Mesothelial cell of epicardium (in vitro differentiated cells): ENCODE data around the gene TBX21. TPM values are rescaled to one million over a fixed set of nuclear protein-coding genes. Genes with fewer than 3 reads are reported as not detected.

Source experiments
- DNase-seq, 2 experiments: peaks; one replicate each; pipeline ENCODE4 v3.0.0; 2021; ENCODE audit warnings: low spot score in 2 of 2; ENCODE audit not compliant: unreplicated experiment in 2 of 2
- H3K27ac Mint-ChIP-seq: 2 replicates; pipeline ENCODE4 v1.8.0; 2021; ENCODE audit warnings: mixed read lengths
- H3K27me3 Mint-ChIP-seq: 2 replicates; pipeline ENCODE4 v1.8.0; 2021; ENCODE audit warnings: low read depth, mixed read lengths
- H3K36me3 Mint-ChIP-seq: 2 replicates; pipeline ENCODE4 v1.8.0; 2021; ENCODE audit warnings: mixed read lengths
- H3K4me1 Mint-ChIP-seq: 2 replicates; pipeline ENCODE4 v1.8.0; 2021; ENCODE audit warnings: mixed read lengths
- H3K4me3 Mint-ChIP-seq: 2 replicates; pipeline ENCODE4 v1.8.0; 2021; ENCODE audit warnings: mild to moderate bottlenecking, moderate library complexity, mixed read lengths
- H3K9me3 Mint-ChIP-seq: 2 replicates; pipeline ENCODE4 v1.8.0; 2021; ENCODE audit warnings: mixed read lengths
- CTCF ChIP-seq: fragments of 200-600 bp; sonication (generic); IDR thresholded peaks from one replicate; pipeline ENCODE4 v1.5.0; 2021; ENCODE audit warnings: antibody characterized with exemption; ENCODE audit not compliant: unreplicated experiment
- total RNA-seq: library from RNA; stranded (reverse); gene quantifications from 3 replicates; pipeline ENCODE4 v1.2.1, GENCODE V29; 2021

The TBX21 gene
- total RNA-seq, 1 donor from 2014 or later = not detected

DNA sequence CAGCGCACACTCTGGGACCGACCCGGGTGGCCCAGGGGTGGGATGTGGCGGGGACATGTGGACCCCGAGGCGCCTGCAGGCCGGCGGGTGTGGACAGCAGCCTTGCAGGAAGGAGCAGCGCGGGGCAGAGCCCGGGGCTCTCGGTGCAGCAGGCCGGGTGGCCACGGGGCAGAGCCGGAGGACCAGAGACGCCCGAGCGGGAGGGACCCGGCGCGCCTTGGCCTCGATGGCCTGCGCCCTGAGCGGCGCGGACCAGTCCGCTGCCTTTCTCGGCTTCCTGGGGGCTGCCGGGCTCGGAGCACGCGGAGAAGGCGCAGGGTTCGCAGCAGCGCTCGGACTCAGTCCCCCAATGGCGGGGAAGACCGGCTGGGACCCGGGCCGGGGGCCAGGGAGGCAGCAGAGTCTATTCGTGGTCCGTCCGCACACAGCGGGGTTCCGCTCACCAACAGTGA is 45.2 kb downstream of the TBX21 start:
- DNase-seq = no peak
- H3K9me3 Mint-ChIP-seq = no peaks in the 10 kb centered on the region
- H3K36me3 Mint-ChIP-seq = no peaks in the 10 kb centered on the region
- H3K27ac Mint-ChIP-seq = no peak overlapping the region
- peaks cover 77% of the 10 kb centered on the region for H3K27me3 Mint-ChIP-seq
- no peak overlapping the region for H3K4me3 Mint-ChIP-seq
- no peak for TF ChIP-seq CTCF
- H3K4me1 Mint-ChIP-seq = no peaks in the 10 kb centered on the region

DNA sequence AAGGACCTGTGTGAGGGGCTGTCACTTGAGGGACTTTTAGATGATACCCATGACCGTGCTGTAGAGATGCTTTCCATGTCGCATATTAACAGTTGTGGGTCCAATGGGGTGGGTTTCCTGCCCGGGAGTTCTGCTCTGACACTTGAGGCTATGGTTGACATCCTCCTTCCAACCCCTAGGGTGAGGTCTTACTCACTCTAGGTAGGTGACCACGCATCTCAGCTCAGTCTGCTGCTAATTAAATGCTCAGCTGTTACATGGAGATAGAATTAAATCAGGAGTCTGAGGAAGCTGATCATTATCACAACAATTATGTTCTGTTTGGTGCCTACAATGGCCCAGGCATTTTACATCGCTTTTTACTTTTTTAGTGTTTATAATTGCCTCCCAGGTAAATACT is 48.4 kb downstream of the TBX21 start:
- H3K4me1 Mint-ChIP-seq = no peaks in the 10 kb centered on the region
- H3K27me3 Mint-ChIP-seq = peaks cover 66% of the 10 kb centered on the region

DNA sequence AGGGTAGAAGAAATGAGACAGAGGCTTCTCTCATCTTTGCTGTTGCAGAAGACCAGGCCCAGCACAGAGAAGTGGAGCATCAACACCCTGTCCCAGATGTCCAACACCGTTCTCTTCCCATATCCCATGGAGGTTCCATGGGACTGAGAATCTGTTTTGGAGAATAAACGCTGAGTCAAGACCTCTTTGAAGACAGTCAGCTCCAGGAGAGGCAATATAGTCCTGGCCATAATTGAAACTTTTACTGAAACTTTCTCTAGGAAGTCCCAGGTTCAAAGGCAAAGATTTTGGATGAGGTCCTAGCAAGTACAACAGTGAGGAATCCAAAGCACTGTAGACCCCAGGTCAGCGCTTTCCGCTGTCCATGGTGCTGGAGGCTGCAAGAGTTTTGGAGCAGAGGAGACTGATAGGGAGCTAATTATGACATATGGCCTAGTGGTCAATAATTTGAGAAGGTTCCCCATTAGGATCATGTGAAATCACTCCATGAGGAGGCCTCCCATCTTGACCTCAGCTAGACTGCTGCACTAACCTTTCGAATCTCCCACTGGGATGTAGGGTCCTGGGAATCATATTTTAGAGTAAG is 52.6 kb downstream of the TBX21 start:
- peak; percentile 45 to 62 for DNase-seq
- H3K9me3 Mint-ChIP-seq = no peaks in the 10 kb centered on the region
- H3K27ac Mint-ChIP-seq = no peak overlapping the region
- H3K36me3 Mint-ChIP-seq = no peaks in the 10 kb centered on the region
- H3K4me1 Mint-ChIP-seq = peaks cover 3% of the 10 kb centered on the region
- no peak for TF ChIP-seq CTCF
- H3K4me3 Mint-ChIP-seq = no peak overlapping the region
- peaks cover 85% of the 10 kb centered on the region for H3K27me3 Mint-ChIP-seq

More for the DNA sequence above, 48.4 kb downstream of the TBX21 start:
- Mint-ChIP-seq H3K27ac (no peak overlapping the region), H3K36me3 (no peaks in the 10 kb centered on the region), H3K4me3 (no peak overlapping the region), H3K9me3 (no peaks in the 10 kb centered on the region)
- DNase-seq = no peak
- no peak for TF ChIP-seq CTCF

DNA sequence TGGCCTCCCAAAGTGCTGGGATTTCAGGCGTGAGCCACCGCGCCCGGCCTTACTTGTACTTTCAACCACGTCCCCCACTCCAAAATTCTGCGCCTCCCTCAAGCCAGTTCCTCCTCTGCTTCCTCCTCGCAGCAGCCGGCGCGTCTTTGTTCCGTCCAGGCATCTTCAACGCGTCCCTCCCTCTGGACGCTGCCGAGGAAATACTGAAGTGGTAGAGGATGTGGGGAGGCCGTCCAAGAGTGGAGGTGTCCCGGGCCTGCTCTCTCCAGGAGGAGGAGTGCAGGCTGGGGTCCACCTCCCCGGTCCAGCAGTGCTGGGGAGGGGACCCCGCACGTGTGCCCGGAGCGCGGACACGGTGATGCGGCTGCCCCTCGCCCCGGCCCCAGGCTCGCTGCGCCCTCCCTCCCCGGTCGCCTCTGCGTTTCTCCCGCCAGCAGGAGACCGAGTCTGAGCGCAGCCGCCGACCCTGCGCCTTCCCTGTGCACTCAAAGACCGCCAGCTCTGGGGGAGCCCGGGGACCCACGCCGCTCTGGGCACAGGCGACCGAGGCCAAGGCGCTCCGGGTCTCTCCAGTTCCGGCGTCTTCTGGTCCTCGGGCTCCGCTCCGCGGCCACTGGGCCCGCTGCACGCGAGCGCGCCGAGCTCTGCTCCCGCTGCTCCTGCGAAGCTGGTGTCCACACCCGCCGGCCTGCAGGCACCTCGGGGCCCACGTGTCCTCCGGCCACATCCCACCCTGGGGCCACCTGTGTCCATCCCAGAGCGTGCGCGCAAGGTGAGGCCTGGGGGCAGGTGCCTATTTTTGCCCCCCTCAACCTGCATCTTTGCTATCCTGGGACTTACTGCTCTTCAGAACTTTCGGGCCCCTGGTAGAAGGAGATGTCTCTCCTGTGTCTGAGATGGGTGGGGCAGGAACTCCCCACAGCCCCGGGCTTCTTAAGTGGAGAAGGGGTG is 56.9 kb downstream of the TBX21 start:
- H3K9me3 Mint-ChIP-seq = no peaks in the 10 kb centered on the region
- no peak overlapping the region for H3K27ac Mint-ChIP-seq
- peaks cover 3% of the 10 kb centered on the region for H3K4me1 Mint-ChIP-seq
- no peaks in the 10 kb centered on the region for H3K36me3 Mint-ChIP-seq
- peak in 1 of 2 experiments; percentile 60 for DNase-seq
- H3K27me3 Mint-ChIP-seq = peaks cover 92% of the 10 kb centered on the region
- TF ChIP-seq CTCF = no peak
- peak overlapping the region; percentile 49 for H3K4me3 Mint-ChIP-seq

DNA sequence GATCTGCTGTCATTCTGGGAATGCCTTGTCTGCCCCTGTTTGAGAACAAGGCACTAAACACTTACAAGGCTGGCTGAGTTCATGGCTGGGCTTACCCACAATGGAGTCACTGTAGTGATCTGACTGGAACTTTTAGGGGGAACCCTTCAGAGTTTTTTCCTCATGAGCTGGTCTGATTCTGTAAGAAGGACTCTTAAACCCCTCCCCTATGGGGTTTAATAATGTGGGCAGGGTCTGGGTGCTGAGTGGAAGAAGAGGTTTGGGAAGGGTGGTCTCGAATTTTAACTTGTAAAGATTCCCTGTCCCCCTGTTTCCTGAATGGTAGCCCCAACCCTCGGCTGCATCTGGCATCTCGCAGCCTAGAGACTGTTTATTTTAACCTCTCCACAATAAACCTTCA is 58.0 kb downstream of the TBX21 start:
- peaks cover 90% of the 10 kb centered on the region for H3K27me3 Mint-ChIP-seq
- H3K4me1 Mint-ChIP-seq = peaks cover 3% of the 10 kb centered on the region
- H3K9me3 Mint-ChIP-seq = no peaks in the 10 kb centered on the region
- DNase-seq = peak in 1 of 2 experiments; percentile 30
- H3K36me3 Mint-ChIP-seq = no peaks in the 10 kb centered on the region
- no peak for TF ChIP-seq CTCF
- H3K27ac Mint-ChIP-seq = no peak overlapping the region
- H3K4me3 Mint-ChIP-seq = peak overlapping the region; percentile 20
